NK-92 treated with Interleukin-12 subunit alpha and Interleukin-12 subunit beta, amount 100 ng/mL, for 24 hours (cell line): ENCODE measurements around the gene CNTN5.

ENCODE experiments used
- DNase-seq: peaks from one replicate; lab custom pipeline; 2025; lab: John Stamatoyannopoulos, UW

Gene CNTN5

DNA sequence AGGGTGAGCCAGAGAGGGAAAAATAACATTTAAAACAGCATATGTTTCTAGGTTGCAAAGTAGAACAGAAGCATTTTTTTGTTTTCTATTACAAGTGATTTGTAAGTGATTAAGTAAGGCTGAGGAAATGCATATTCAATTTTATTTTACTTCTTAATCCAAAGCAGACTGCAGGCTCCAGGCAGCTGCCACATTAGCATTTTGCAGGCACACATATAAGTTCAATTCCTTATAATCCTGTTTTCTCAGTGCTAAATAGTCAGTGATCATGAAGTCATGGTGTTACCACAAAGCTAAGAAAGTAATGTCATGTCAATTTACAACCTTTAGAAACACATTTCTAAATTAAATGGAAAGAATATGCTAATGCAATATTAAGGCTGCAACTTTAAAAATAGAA is 149.8 kb downstream of the CNTN5 start:
- no peak for DNase-seq

DNA sequence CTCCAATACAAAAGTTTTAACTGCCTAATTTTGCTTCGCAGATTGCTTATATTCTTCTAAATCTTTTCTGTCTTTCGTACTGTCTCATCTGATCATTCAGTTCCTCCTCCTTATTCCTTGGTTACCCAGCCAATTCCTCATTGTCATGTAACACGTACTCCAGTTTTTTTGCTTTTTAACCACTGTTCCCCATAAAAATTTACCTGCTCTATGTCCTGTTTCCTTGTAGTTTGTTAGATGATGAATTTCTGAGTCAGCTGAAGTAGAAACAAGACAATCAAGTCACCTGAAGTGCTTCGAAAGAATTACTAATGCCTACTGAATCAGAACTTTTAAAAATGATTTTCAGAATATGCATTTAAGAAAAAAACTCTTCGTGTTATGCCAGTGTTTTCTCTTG is 150.6 kb downstream of the CNTN5 start:
- no peak for DNase-seq

DNA sequence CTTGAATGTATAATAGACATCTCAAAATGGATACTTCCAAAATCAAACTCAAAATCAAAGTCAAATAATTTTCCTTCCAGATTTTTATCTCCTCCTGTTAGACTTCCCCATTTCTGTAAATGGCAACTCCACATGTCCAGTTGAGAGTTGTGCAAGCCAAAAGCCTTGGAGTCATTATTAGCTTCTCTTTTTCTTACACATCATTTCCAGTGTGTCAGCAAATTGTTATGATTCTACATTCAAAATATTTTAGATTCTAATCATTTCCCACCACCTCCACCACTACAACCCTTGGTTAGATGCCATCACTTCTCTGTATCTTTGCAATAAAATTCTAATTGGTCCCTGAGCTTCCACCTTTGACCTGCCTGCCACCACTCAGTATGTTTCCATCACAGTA is 155.7 kb downstream of the CNTN5 start:
- no peak for DNase-seq

DNA sequence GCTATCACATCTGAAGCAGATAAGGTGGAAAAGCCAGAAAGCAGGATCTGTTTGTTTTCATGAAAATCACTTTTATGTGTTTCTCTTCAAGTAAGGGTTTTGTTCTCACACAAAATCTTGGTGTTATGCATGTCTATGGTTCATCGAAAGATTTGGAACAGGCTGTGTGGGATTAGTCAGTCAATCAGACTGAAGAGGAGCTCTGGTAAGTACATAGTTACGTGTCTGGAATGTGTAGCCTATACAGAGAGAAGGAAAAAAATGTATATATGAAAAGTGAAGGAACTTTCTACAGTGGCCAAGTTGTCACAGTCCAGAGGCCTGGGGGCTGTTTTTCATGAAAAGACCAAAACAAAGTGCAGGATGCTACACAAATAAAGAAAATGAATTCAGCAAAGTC is 156.7 kb downstream of the CNTN5 start:
- no peak for DNase-seq

DNA sequence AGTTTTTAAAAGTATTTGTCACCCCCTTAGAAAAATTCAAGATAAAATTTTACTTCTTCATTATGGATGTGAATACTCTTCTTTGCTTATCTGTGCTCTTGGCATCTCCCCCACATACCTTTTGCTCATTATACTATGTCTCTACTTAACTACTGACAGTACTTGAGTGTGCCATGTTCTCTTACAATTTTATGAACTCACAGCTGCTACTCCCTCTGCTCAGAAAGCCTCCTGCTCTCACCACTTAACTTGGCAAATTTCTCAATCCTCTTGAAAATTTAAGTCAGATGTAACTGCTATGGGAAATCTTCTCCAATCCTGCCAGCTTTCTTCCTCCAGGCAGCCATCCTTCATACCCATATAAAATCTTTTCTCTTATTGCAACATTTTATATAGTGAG is 163.4 kb downstream of the CNTN5 start:
- DNase-seq, result no peak

DNA sequence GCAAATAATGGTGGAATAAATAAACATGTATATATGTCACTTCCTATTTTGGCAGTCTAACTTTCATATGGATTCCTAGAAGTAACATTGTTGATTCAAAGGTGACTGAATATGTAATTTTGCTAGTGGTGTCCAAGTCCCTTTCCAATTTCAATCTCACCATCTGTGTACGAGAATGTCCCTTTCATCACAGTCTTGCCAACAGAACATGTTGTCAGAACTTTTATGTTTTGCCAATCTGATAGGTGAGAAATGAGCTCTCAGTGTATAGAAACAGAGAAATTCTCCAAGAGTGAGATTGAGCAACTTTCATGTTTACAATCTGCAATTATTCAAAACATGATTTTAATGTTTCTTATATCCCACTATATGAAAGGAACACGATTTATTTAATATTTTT is 167.5 kb downstream of the CNTN5 start:
- no peak for DNase-seq

DNA sequence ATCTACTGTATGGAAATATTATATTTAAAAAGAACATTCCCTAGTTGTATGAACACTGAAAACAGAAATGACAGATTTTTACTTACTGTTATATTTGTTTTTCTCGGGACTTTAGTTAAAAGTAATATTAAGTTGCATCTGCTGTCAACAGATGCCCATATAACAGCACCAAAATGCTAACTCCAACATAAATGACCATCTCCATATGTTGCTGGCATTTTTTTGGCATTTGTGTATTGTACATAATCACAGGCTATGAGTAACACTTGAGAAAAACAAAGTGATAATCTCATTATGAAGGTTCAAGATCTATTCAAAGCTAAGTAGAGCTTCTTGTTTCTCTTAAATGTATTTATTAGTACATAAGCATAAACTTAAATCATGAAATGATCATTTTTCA is 172.0 kb downstream of the CNTN5 start:
- no peak for DNase-seq

DNA sequence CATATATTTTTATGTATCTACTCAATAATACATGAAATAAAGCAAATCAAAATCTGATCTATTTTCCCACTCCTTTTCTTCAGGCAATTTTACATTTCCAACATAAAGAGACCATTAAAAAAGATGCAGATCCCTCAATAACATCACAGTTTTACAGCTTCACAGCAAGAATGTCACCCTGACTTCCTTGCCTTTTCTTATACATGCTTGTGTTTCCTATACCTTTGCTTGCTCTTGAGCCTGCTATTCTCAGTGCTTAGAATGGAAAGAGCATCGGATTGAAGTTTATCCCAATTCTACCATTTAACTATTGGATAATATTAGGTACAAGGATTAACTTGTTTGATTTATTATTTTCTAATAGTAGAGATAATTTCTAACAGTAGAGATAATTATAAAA is 176.7 kb downstream of the CNTN5 start:
- DNase-seq, result no peak

DNA sequence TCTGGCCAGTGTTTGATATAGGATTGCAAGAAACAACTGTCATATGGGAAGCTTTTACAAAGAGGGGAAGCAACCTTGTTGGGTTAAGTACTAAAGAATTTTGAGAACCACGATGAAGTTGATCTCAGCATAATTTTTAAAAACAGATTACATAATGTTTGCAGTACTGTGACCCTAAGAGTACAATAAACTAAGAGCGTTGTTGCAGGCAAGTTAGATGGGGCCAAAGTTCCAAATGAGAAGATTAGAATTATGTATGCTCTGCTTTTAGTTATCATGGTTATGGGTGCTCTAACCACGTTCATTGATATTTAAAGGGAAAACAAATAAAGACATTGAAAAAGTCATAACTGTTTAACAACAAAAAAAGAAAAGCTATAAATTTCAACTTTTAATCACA is 177.5 kb downstream of the CNTN5 start:
- no peak for DNase-seq

DNA sequence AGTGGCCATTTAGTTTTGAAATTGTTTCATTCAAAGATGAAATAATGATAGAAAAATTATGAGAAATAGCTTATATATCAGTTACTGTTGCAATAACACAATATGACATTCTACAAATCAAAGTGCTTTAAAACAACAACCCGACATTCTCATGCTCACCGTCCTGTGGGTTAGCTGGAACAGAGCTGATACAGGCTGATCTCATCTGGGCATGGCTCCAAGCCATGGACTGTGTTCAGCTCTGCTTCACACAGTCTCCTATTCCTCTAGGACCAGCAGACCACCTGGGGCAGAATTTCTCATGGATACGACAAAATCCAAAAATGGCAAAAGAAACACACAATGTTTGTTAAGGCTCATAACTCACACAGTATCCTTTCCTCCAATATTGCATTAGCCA is 178.6 kb downstream of the CNTN5 start:
- no peak for DNase-seq

DNA sequence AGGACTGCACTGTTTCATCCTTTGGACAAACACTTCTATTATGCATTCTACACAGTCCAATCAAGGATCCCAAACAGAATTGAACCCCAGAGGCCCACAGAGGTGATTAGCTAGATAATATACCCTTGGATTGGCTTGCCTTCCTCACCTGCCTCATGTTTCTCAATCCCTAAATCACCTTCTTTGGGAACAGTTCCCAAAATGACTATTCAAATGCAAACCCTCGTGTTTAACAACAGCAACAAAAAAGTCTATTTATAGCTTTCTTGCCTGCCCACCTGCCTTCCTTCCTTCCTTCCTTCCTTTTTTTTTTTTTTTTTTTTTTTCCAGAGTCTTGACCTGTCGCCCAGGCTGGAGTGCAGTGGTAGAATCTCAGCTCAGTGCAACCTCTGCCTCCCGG is 180.0 kb downstream of the CNTN5 start:
- no peak for DNase-seq

DNA sequence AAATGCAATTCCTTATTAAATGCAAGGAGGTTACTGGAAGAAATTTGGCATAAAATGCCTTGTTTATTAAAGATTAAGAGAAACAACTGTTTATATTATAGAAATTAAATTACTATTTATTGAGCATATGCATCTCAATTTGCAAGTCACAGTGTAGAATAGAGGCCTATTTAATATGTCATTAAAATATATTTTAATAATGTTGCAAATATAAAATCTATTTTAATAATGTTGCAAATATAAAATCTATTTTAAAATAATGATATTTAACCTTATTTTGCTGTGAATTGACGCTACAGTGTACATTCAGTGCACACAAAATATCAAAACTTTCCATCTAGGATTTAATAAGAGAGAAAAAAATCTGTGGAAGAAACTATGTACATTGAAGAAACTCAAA is 188.1 kb downstream of the CNTN5 start:
- no peak for DNase-seq

DNA sequence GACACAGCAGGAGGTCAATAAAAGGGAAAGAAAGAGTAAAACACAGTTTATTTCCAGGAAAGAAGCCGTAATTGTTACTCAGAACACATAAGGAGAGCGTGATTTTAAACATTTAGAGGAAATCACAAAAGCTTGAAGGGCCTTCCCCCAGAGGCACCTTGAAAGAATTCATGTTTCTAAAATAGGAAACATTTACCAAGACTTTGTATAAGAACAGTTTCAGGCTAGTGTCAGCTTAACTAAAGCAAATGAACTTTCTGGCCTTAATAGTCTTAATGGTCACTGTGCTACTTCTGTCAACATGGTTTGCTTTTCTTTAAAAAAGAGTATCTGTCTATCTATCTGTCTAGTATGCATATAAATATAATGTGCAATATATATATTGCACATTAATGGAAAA is 208.8 kb downstream of the CNTN5 start:
- no peak for DNase-seq

DNA sequence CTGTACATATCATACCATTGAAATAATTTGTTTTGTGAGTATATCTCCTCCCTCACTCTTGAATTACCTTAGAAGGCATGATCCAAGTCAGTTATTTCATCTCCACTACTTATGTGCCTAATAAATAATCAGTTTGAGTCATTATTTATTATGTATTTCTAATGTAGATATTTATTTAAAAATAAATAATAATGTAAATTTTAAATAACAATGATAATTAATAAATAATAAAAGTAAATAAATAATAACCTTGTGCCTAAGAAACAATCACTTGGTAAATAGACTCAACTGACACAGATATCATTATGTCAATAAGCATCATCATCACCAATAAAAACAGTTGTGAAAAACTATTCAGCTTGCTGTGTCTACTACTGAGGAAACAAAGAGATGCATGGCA is 213.8 kb downstream of the CNTN5 start:
- no peak for DNase-seq

DNA sequence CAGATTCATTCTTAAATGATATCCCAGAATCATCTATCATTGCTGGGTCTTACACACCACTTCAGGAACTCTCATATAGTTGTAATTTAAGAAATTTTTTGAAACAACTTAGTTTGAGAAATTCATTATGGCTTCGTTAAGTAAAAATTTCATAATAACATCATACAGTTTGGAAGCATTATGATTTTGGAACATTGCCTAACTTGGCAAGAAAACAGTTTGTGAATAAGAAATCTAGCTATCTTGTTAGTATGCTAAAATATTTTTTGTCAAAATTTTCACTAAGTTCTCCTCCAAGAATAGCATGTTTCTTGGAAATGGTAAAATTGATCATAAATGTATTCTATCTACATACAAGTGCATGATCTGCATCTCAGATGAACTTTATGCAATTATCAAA is 217.7 kb downstream of the CNTN5 start:
- no peak for DNase-seq

DNA sequence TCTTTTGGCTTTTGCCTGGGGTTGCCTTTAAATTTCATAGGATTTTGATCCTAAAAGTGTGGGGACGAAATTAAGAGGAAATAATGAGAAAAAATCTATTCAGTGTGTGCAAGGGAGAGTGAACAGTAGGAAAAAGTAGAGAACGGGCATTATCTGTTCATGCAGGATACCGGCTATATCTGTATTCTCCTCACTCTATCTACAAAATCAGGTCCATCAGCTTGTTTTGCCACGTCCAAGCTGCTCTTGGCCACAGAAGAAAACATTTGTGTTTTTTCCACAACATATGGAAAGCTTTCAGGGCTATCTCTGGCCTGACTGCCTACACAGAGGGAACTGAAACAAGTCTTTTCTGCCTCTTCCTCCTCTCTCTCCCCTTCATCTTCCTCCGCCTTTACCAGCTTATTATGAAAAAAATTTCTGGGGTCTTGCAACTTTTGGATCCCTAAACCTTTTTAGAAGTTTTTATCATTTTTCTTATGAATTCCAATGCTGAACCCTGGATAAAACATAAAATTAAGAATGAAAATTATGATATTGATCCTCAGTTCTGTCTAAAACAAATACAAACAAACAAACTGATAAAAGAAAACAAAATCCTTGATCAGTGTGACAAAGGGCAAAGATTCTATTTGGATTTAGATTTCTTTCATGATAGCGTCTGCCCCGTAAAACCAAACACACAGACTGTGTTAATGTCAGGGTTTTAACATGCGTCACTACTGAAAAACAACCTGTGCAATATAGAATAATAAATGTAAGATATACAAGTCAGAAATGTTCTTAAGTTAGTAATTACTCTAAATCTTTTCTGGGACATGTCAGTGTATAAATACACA is 219.7 kb downstream of the CNTN5 start:
- DNase-seq, result no peak

DNA sequence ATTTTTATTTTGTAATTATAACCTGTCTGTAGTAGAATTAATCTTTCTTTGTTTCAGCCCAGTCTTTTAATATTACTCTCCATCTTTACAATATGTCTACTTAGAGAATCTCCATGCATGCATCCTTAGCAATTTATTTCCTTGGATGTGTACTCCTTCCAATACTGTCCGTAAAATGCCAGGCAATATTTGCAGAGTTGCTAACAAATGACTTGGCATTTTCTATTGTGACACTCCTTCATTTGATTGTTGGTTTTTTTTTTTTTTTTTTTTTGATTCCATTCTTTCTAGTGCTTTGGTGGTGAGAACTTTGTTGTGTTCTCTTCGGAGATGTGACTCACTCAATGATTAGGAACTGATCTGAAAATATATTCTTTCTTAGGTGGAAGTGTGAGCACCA is 220.3 kb downstream of the CNTN5 start:
- DNase-seq, result no peak

DNA sequence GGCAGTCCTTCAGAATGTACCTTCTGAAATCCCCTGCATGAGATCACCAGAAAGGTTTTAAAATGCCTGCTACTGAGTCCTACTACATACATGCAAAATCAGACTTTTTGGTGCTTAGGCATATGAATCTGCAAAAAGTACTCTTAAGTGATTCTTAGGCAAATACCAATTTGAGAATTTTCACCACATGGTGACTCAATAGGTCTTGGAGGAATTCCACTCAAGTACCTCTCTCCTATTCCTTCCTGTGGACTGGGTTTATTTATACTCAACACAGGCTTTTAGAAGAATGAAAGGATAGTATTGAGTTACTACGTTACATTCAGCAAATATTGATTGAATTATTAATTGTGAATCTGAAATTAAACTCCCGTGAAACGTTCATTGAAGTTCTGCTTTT is 223.9 kb downstream of the CNTN5 start:
- no peak for DNase-seq

DNA sequence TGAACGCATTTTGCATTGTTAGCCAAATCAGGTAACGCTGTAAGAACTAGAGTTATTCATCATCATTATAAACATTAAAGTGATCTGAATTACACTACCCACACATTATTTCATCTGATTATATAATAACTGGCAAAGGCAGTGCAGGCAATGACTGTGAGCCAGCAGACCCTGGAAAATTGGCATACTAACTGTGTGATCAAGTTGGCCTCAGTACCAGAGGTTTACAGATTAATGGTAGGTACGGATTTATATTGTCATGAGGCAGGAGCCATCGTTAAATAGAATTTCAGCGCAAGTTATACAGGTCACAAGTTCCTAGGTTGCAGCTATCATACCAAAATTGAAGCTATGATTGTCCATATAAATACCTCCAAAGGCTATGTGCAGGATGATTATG is 225.4 kb downstream of the CNTN5 start:
- DNase-seq, result no peak

DNA sequence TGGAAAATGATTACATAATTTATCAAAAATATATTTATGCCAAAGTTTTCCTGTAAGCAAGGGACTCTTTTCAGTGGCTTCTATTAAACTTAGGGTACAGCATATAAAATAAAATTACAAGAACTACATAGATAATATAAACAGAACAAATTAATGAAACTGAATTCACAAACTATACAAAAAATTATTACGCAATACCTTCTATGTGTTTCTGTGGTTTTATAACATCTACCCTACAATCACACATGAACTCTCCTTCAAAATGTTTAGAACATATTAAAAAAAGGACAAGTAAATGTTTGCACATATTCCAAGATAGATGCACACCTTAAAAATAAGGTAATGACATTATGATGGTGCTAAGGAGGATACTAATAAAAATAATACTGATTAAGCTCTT is 235.9 kb downstream of the CNTN5 start:
- DNase-seq, result no peak

DNA sequence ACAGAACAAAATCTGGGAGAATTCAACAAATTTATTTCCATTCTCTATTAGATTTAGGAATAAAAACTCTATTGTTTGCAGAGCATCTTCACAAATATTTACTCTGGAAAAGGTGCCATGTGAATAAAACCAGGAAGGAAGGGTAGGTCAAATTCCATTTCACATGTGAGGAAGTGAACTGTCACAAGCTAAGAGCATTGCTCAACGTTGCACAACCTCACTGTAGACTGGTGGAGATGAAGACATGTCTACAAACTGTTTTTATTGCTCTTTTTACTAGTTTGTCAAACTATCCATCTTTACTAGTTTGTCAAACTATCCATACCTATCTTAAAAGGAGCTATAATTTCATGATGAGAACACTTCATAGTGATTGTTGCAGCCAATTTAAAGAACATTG is 236.4 kb downstream of the CNTN5 start:
- DNase-seq, result no peak

DNA sequence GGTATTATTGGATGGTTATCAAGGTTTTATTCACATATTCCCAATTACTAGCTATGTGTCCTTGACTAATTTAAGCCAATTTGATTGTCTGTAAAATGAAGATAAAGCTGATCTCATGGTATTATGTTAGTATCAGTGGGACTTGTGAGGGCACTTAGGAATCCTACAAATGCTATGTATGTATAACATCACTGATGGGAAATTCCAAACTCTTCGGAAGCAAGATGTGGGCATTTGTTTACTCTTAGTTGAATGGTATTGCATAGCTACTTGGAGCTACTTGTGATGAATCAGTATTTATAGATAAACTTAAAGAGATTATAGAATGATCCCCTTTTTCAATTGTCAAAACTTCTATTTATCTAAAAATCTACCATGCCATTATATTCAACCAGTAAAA is 239.9 kb downstream of the CNTN5 start:
- no peak for DNase-seq

DNA sequence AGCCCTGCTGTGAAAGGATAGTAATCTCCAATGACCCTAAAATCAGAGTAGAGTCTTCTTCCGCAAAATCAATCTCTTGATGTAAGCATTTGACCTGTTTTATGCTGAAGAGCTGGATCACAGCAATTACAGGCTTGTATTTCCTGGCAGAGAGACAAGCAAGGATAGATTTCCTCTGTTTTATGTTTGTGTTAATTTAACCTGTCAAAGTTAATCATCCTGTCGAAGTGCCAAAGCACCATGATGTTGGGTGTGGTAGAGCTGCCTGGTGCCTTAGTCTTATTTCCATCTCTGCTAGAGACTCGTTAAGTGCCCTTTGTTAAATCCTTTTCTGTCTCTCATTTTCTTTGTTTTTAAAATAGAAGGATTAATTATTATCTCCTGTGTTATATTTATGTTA is 248.1 kb downstream of the CNTN5 start:
- no peak for DNase-seq

DNA sequence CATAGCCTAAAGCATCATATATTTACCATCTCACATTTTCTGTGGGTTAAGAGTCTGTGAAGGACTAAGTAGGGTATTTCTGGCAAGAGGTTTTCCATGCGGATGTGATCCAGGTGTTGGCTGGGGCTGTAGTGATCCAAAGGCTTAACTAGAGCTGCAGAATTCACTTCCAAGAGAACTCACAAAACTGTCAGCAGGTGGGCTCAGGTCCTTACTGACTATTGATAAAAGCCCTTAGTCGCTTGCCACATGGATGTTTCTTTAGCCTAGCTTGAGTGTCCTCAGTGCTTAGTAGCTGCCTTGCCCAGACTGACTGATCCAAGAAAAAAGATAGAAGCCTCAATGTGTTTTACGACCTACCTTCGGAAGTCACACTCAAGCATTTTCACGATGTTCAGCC is 250.8 kb downstream of the CNTN5 start:
- DNase-seq, result no peak

DNA sequence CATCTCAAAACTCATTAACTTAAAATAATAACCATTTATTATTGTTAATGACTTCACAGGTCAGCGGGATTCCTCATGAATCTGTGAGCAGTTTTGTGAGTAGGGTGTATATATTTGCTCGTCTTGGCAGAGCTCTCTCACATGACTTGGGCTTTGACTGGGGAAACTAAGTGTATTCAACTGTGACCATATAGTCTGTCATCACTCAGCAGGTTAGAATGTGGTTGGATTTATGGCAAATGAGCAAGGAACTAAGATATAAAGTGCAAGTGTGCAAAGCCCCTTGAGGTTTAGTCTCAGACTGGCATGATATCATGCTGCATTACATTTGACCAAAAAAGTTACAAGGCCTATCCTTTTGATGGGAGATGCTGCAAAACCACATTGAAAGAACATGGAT is 254.8 kb downstream of the CNTN5 start:
- DNase-seq, result no peak
